ENCODE data around the gene OPHN1.

Gene OPHN1

GRCh38 chrX:68433155-68433980, at the start of gene OPHN1:
Gene OPHN1, minus strand, starts transcription at chrX:68433495. Its CDS starts 475 bp downstream, at chrX:68433020.
- Histone ChIP-seq H3K4me1 (ENCODE audit: insufficient read depth, poor library complexity, severe bottlenecking) (peaks cover 12% of the 10 kb centered on the region), H3K27me3 (ENCODE audit: insufficient read depth, poor library complexity, severe bottlenecking) (no peaks in the 10 kb centered on the region), H3K9me3 (ENCODE audit: severe bottlenecking) (no peaks in the 10 kb centered on the region), H3K36me3 (ENCODE audit: low read depth) (no peaks in the 10 kb centered on the region), H3K27ac (ENCODE audit: poor library complexity, severe bottlenecking) (peak within 1 kb of the TSS; percentile 64), H3K4me3 (ENCODE audit: severe bottlenecking) (peak within 1 kb of the TSS; percentile 50)
- ATAC-seq (ENCODE audit: low read depth) (peak; percentile 85), DNase-seq (ENCODE audit: low spot score) (peak; percentile 73)
- no peak for TF ChIP-seq CTCF (IDR thresholded peaks at IDR 0.05; ENCODE audit: poor library complexity, severe bottlenecking)

- no peaks in the 10 kb centered on the region for H3K4me1 ChIP-seq (ENCODE audit: insufficient read depth, poor library complexity, severe bottlenecking)
- H3K27me3 ChIP-seq (ENCODE audit: insufficient read depth, poor library complexity, severe bottlenecking), result no peaks in the 10 kb centered on the region
- no peak overlapping the region for H3K4me3 ChIP-seq (ENCODE audit: severe bottlenecking)
- H3K27ac ChIP-seq (ENCODE audit: poor library complexity, severe bottlenecking), result no peak overlapping the region
- no peak for TF ChIP-seq CTCF (IDR thresholded peaks at IDR 0.05; ENCODE audit: poor library complexity, severe bottlenecking)
- H3K9me3 ChIP-seq (ENCODE audit: severe bottlenecking), result no peaks in the 10 kb centered on the region
- DNase-seq (ENCODE audit: low spot score), result no peak
- no peaks in the 10 kb centered on the region for H3K36me3 ChIP-seq (ENCODE audit: low read depth)
- ATAC-seq (ENCODE audit: low read depth), result no peak
Observed at GRCh38 chrX:68480969-68481368, 47.7 kb upstream of the OPHN1 start.

- no peak for TF ChIP-seq CTCF (IDR thresholded peaks at IDR 0.05; ENCODE audit: poor library complexity, severe bottlenecking)
- H3K27me3 ChIP-seq (ENCODE audit: insufficient read depth, poor library complexity, severe bottlenecking), result no peaks in the 10 kb centered on the region
- H3K36me3 ChIP-seq (ENCODE audit: low read depth), result no peaks in the 10 kb centered on the region
- H3K27ac ChIP-seq (ENCODE audit: poor library complexity, severe bottlenecking), result no peak overlapping the region
- DNase-seq (ENCODE audit: low spot score) (no peak), ATAC-seq (ENCODE audit: low read depth) (no peak)
- no peaks in the 10 kb centered on the region for H3K9me3 ChIP-seq (ENCODE audit: severe bottlenecking)
- H3K4me3 ChIP-seq (ENCODE audit: severe bottlenecking), result no peak overlapping the region
- no peaks in the 10 kb centered on the region for H3K4me1 ChIP-seq (ENCODE audit: insufficient read depth, poor library complexity, severe bottlenecking)
Observed at GRCh38 chrX:68464796-68465195, 31.5 kb upstream of the OPHN1 start.

- Histone ChIP-seq H3K4me3 (ENCODE audit: severe bottlenecking) (no peak overlapping the region), H3K4me1 (ENCODE audit: insufficient read depth, poor library complexity, severe bottlenecking) (no peaks in the 10 kb centered on the region), H3K27me3 (ENCODE audit: insufficient read depth, poor library complexity, severe bottlenecking) (no peaks in the 10 kb centered on the region), H3K36me3 (ENCODE audit: low read depth) (no peaks in the 10 kb centered on the region), H3K9me3 (ENCODE audit: severe bottlenecking) (no peaks in the 10 kb centered on the region), H3K27ac (ENCODE audit: poor library complexity, severe bottlenecking) (no peak overlapping the region)
- no peak for DNase-seq (ENCODE audit: low spot score)
- ATAC-seq (ENCODE audit: low read depth), result no peak
- TF ChIP-seq CTCF (IDR thresholded peaks at IDR 0.05; ENCODE audit: poor library complexity, severe bottlenecking), result no peak
Observed at GRCh38 chrX:68463880-68464279, 30.6 kb upstream of the OPHN1 start.

GRCh38 chrX:68462653-68463052, 29.4 kb upstream of the OPHN1 start:
- H3K4me1 ChIP-seq (ENCODE audit: insufficient read depth, poor library complexity, severe bottlenecking), result no peaks in the 10 kb centered on the region
- H3K36me3 ChIP-seq (ENCODE audit: low read depth), result no peaks in the 10 kb centered on the region
- H3K27ac ChIP-seq (ENCODE audit: poor library complexity, severe bottlenecking), result no peak overlapping the region
- H3K4me3 ChIP-seq (ENCODE audit: severe bottlenecking), result no peak overlapping the region
- peak; percentile 60 for TF ChIP-seq CTCF (IDR thresholded peaks at IDR 0.05; ENCODE audit: poor library complexity, severe bottlenecking)
- DNase-seq (ENCODE audit: low spot score) (no peak), ATAC-seq (ENCODE audit: low read depth) (peak; percentile 33; the same call in 1 of the 3 replicates)
- H3K27me3 ChIP-seq (ENCODE audit: insufficient read depth, poor library complexity, severe bottlenecking), result no peaks in the 10 kb centered on the region
- H3K9me3 ChIP-seq (ENCODE audit: severe bottlenecking), result no peaks in the 10 kb centered on the region

Data from RWPE2 (cell line).